GM13977 (cell line): ENCODE measurements around the gene CLDN19.

Experiments
- DNase-seq: peaks from one replicate; pipeline ENCODE4 v3.0.0; 2012; ENCODE audit warnings: low spot score
- in situ Hi-C: fragments of 300-500 bp; cut with MboI; formaldehyde crosslinking; loops from one replicate; pipeline ENCODE4 v1.12.0; 2022; ENCODE audit warnings: low sequenced_read_pairs, low pct_unique_long_range_greater_than_20kb, mixed read lengths, inconsistent platforms; ENCODE audit not compliant: unreplicated experiment
- TF ChIP-seq, protein P1 (sequence below): IDR thresholded peaks from 2 replicates; pipeline ENCODE4 v1.5.1; 2012; ENCODE audit warnings: mild to moderate bottlenecking, control low read depth; ENCODE audit not compliant: insufficient read depth; ENCODE audit errors: extremely low read depth, missing control alignments

CLDN19 gene

DNA sequence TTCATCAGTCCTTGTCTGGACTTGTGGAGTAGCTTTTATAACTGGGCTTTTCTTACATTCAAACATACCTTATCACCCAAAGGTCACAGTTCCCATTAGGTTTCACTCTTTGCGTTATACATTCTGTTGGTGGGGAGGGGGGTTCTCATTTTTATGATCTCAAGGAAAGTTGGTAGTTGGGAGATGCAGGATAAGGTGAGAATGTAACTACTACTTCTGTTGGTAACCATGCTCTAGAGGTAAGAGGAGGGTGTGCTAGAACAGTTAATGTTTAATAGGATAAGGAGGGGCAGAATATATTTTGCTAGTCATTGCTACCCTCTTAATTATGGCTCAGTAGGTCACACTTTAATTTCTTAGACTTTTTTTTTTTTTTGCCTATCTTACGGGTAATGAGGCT is 47.1 kb downstream of the CLDN19 start:
- TF ChIP-seq, protein P1, sequence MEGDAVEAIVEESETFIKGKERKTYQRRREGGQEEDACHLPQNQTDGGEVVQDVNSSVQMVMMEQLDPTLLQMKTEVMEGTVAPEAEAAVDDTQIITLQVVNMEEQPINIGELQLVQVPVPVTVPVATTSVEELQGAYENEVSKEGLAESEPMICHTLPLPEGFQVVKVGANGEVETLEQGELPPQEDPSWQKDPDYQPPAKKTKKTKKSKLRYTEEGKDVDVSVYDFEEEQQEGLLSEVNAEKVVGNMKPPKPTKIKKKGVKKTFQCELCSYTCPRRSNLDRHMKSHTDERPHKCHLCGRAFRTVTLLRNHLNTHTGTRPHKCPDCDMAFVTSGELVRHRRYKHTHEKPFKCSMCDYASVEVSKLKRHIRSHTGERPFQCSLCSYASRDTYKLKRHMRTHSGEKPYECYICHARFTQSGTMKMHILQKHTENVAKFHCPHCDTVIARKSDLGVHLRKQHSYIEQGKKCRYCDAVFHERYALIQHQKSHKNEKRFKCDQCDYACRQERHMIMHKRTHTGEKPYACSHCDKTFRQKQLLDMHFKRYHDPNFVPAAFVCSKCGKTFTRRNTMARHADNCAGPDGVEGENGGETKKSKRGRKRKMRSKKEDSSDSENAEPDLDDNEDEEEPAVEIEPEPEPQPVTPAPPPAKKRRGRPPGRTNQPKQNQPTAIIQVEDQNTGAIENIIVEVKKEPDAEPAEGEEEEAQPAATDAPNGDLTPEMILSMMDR: no peak
- in situ Hi-C loops: no loop called here
- no peak for DNase-seq

- TF ChIP-seq, protein P1: no peak
- in situ Hi-C loops: no loop called here
- DNase-seq: no peak
These were observed 47.6 kb downstream of the CLDN19 start for GRCh38 chr1:42692461-42692860.

DNA sequence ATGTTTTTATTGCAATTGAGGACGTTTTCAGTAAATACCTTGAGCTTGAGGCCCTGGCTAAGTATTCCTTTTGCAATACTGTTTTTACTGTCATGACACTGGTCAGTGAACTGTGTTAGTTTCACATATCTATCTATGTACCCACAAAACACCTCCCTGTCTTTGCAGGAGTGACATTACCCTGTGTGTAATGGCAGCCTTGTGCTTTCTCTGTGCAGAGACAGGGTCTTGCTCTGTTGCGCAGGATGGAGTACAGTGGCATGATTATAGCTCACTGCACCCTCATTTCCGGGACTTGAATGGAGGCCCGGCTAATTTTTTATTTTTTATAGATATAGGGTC is 48.9 kb downstream of the CLDN19 start:
- TF ChIP-seq, protein P1: no peak
- no peak for DNase-seq
- in situ Hi-C loops: no loop called here

DNA sequence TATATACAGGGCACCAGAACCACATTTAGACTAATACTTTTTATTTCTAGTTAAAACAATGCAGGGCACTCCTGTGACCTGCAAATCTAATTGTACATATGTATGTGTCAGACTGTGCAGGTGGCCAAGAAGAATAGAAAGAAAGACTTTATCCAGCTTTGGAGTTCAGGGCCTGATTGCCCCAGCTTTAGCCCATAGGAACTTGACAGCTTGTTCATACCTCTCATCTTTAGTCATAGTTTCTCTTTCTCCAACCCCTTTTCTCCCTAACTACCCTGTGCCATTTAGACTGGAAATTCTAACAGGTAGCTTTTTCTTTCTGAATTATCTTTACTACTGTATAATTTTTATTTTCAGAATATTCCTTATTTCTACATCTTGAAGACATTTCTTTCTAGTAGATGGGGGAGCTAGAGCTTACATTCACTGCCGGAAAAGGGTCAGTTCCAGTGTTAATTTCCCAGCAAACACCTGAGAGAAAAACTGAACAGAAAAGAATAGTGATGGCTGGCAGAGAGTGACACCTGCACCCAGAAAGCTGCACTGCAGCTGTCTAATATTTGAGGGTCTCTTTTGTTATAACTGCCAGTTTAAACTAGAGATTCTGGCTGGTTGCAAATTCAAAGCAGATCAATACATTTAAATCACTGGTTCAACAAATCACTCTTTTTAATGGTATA is 49.4 kb downstream of the CLDN19 start:
- in situ Hi-C loops: no loop called here
- TF ChIP-seq, protein P1: peak; percentile 22
- DNase-seq: no peak

- in situ Hi-C loops: no loop called here
These were observed 50.1 kb downstream of the CLDN19 start for GRCh38 chr1:42689912-42690311.

DNA sequence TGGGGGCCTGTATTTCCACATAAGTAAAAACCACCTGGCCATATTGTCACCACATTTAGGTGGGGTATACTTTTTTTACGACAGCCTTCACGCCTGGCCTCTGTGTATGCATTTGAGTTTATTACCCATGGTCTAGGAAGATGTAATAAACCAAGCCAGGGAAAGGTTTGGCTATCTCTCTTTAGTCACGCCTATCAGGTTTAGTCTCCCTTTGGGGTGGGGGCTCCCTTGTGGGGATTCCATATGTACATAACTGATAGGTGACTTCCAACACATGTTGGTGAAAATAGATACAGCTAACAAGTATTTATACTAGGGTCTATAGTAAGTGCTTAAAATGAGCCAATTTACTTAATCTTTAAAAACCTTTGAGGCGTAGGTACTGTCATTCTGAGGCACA is 53.6 kb downstream of the CLDN19 start:
- no peak for DNase-seq
- TF ChIP-seq, protein P1: no peak
- in situ Hi-C loops: no loop called here

More at GRCh38 chr1:42689912-42690311, 50.1 kb downstream of the CLDN19 start:
- TF ChIP-seq, protein P1: no peak
- no peak for DNase-seq

- TF ChIP-seq, protein P1: no peak
- in situ Hi-C loops: no loop called here
- DNase-seq: no peak
These were observed 55.9 kb downstream of the CLDN19 start for GRCh38 chr1:42684139-42684538.
